Activated CD4-positive, alpha-beta T cell treated with anti-CD3 and anti-CD28 coated beads, Interleukin-2, Interleukin-4, amounts not matched to agents 100 ng/mL and 50 ng/mL, durations not matched to agents 16 hours and 8 hours (primary cell): Measurements from ENCODE around the gene UBE4A.

ENCODE experiments used
- DNase-seq: peaks from one replicate; pipeline ENCODE4 v3.0.0-alpha.2; 2020; ENCODE audit warnings: low spot score

Gene UBE4A

GRCh38 chr11:118342503-118343161, 16.8 kb upstream of the UBE4A start, which contains the start of gene CD3D:
Gene CD3D (minus strand): TSS chr11:118342705. CDS start chr11:118342607, 98 bp downstream.
- DNase-seq, result peak; percentile 84

GRCh38 chr11:118343248-118343647, 16.2 kb upstream of the UBE4A start:
- no peak for DNase-seq

GRCh38 chr11:118343981-118344515, 15.4 kb upstream of the UBE4A start, which contains the start of gene CD3G:
Gene CD3G (plus strand): TSS chr11:118344344. CDS start chr11:118344424, 80 bp downstream.
- DNase-seq, result peak; percentile 81

- no peak for DNase-seq
Measured at GRCh38 chr11:118349475-118349874, 9.9 kb upstream of the UBE4A start.

- no peak for DNase-seq
Measured at GRCh38 chr11:118353084-118353710, 6.2 kb upstream of the UBE4A start.

DNA sequence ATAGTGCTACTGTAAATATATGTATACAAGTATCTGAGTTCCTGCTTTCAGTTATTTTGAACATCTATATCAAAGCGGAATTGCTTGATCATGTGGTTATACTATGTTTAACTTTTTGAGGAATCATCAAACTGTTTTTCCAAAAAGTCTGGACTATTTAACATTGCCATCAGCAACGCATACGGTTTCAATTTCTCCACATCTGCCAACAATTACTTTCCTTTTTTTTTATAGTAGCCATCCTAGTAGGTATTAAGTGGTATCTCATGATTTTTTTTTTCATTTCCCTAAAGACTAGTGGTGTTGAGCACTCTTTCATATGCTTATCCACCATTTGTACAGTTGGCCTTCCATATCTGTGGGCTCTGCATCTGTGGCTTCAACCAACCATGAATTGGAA, 1.3 kb upstream of the UBE4A start:
- DNase-seq, result no peak

DNA sequence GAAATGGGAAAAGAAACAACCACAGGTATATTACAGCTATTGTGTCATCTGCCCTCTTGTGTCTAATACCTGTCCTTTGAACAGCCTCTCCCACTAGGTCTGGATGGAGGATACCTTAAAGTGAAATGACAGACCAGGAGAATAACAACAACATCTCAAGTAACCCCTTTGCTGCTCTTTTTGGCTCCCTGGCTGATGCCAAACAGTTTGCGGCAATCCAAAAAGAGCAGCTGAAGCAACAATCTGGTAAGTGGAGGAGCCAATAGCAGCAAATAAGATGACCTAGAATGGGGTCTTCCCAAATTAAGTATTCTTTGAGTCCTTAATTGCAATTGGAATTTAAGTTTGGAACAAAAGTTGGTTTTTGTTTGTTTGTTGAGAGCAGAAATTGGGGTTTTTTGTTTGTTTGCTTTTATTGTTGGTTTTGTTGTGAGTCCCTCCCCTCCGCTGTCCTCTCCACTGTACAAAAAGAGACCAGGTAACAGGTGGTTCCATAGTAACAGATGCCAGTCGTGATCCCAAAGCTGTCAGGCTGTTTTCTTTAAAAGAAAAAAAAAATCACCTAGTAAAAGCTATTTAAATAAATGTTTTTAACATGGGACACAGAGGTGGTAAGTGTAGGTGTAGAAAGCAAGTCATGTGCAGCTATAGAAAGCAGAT, 5.7 kb downstream of the UBE4A start:
- no peak for DNase-seq

- DNase-seq, result no peak
Measured at GRCh38 chr11:118366287-118366686, 6.9 kb downstream of the UBE4A start.

DNA sequence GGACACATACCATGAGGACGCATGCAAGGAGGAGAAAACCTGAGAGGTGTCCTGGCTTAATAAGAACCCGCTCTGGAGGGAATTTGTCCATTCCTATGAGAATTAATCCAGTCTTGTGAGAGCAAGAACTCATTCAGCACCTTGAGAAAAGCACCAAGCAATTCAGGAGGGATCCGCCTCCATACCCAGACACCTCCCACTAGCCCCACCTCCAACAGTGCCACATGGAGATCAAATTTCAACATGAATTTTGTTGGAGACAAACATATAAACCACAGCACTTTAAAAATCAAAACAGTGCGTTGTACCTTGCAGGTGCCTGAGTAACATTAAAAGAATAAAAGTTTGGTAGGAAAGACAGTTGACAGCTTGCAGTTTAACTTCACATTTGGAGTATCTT, 11.4 kb downstream of the UBE4A start:
- DNase-seq, result no peak

GRCh38 chr11:118373263-118373662, 13.9 kb downstream of the UBE4A start:
- no peak for DNase-seq

GRCh38 chr11:118373871-118374270, 14.5 kb downstream of the UBE4A start:
- no peak for DNase-seq

- DNase-seq, result no peak
Measured at GRCh38 chr11:118374729-118375128, 15.3 kb downstream of the UBE4A start.

GRCh38 chr11:118375978-118376377, 16.6 kb downstream of the UBE4A start:
- no peak for DNase-seq

DNA sequence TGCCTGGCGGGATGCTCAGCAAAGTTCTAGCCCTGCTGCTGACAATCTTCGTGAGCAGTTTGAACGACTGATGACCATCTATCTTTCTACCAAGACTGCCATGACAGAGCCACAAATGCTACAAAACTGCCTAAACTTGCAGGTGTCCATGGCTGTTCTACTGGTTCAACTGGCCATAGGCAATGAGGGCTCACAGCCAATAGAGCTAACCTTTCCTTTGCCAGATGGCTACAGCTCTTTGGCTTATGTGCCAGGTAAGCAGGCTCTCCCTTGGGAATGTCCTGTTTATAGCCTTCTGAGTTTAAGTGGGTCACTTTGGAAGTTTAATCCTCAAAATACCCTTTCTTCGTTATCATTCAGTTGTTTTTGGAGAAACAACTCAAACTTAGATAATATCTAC, 20.1 kb downstream of the UBE4A start:
- DNase-seq, result no peak

- DNase-seq, result no peak
Measured at GRCh38 chr11:118380571-118380970, 21.2 kb downstream of the UBE4A start.

DNA sequence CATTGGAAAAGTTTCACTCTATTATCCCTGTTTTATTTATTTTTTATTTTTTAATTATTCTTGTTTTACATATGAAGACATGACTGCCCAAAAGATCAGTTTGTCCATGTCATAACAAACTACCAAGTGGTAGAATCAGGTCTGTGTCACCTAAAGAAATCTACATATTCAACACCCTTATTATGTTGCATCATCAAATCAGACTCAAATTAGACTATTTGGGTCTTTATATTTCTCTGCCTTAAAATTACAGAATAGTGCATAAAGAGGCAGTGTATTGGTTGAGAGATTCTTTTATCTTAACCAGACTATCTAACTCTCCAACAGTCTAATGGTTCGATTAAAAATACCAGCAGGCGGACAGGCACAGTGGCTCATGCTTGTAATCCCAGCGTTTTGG, 23.6 kb downstream of the UBE4A start:
- DNase-seq, result no peak

DNA sequence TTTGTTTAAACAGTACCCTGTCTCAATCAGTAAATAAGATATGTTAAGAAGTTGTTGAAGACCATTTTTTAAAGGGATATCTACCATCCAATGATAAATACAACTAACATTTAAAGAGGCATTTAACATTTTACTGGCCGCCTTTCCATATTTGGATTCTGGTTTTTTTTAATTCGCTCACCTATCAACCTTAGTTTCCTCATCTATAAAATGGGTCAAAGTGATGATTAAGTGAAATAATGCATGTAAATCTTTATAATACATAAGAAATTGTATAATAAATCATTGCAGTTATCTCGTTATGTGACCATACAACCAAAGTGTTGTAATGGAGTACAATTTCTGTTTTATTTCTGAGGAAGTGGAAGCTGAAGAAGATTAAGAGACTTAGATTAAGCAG, 24.3 kb downstream of the UBE4A start:
- DNase-seq, result no peak

DNA sequence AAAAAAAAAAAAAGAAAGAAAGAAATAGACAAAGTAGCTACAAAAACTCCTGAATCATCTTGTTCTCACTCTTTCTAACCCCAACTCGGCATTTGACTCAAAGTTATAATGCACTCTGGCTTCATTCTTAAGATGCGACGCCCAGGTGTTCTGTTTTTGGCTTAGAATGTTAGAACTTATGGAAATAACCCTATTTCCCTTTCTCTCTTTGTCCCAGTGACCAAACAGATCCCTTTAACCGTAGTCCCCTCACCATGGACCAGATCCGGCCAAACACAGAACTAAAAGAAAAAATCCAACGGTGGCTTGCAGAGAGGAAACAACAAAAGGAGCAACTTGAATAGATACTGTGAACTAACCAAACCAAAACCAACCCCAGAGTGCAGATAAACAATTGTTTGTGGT, 36.7 kb downstream of the UBE4A start:
- DNase-seq, result peak; percentile 50

DNA sequence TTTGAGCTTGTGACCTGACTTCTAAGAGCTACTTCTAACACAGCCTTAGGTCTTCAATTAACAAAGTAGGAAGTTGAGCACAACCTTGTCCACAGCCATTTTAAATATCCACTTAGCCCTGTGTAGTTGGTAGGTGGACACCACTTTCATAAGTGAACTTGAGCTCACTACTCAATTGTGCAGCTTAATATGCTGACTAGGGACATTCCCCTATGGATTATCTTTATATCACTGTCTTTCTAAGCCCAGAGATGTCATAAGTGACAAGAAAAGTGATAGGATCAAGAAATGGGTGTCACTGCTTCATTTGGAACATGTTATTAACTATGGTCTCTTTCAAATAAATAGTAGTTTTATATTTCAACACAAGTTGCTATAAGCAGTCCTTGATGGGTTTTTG, 38.0 kb downstream of the UBE4A start:
- DNase-seq, result no peak

DNA sequence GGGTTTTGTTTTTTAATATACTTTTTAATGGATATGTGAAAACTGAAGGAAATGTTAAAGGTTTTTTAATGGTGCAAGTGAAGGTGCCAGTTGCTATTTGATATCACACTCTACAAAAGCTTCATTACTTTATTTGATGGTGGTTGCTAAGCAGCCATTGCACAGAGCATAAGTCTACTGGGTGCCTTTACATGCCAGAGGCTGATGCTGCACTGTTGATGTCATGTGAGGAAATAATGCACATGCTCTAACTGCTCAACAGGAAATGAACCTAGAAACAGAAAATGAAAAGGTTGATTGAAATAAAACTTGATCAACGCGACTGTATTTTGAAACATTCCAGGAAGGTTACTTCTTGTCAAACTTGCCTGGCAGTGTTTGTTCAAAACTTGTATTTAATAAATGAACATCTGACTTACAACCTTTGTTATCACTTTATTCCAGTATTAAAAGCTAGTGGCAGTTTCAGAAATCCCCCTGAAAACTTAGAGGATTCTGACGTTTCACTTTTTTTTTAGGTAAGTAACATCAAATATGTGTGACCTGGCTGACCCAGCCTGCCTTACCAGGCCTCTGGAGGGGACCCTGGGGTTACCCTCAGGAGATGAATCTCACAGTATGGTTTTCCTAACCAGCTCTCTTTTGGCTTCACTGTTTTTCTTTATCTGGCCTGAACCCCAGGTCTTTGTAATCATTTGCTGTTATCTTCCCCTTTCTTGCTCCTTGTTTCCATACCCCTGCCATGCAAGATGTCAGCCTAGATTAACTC, 39.6 kb downstream of the UBE4A start:
- DNase-seq, result peak; percentile 75

DNA sequence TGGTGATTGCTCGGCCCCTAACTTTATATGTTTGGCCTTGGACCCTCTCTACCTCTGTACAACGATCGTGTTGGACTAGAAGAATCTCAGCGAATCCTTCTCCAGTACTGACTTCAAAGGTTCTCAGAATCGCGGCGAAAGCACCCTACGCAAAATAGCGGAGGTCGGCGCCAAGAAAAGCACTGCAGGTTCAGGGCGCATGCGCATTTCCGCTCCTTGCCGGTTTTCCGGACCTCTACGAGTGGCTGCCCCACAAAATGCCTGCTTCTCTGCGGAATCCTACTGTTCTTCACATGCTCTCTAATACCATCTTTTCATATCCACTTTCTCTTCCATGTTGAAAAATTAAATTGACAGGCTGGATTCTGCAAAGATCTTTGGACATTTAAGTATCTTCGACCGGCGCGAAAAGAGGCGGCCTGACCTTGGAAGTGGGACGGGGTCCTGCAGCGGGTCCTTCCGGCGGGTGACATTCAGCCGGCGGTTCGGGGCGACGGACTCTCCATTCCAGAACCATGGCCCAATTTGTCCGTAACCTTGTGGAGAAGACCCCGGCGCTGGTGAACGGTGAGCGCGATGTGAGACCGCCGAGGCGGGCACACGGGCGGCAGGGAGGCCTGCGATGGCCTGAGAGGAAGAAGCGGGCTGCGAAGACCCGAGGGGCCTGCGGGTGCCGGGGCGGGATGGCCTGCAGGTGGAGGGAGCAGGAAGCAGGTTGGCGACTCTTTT, 41.9 kb downstream of the UBE4A start, which contains the start of gene ATP5MG:
TSS of gene ATP5MG (plus strand) at position 456 of the 729 bp plus-strand sequence. CDS start at position 516, 60 bp downstream.
- DNase-seq, result peak; percentile 93
